H1 (cell line): ENCODE results near the gene CCDC182.

Experiments used
- ATF2 ChIP-seq: IDR thresholded peaks from 2 replicates; pipeline ENCODE4 v1.6.1; 2012; ENCODE audit warnings: low read length, inconsistent platforms
- BACH1 ChIP-seq: IDR thresholded peaks from 2 replicates; pipeline ENCODE4 v1.6.1; 2012; ENCODE audit warnings: low read length, improper control_type of control experiment
- CBX8 ChIP-seq: fragments of 300-800, 300-1000 bp; sonication (generic); IDR thresholded peaks from 2 replicates; pipeline ENCODE4 v1.7.1; 2016; ENCODE audit warnings: low read depth, low read length, borderline replicate concordance
- EZH2 ChIP-seq: fragments of 200-600 bp; sonication (generic); IDR thresholded peaks from 2 replicates; pipeline ENCODE4 v1.7.1; 2012; ENCODE audit warnings: low read depth, mild to moderate bottlenecking, moderate library complexity, low read length, inconsistent platforms; ENCODE audit not compliant: severe bottlenecking
- JUND ChIP-seq: IDR thresholded peaks from 2 replicates; pipeline ENCODE4 v1.6.1; 2011; ENCODE audit warnings: mild to moderate bottlenecking, improper control_type of control experiment, low read length
- KDM5A ChIP-seq: fragments of 200-600 bp; IDR thresholded peaks from 2 replicates; pipeline ENCODE4 v1.7.1; 2012; ENCODE audit warnings: mild to moderate bottlenecking, low read length, inconsistent platforms, mixed read lengths
- PHF8 ChIP-seq: fragments of 200-600 bp; sonication (generic); conservative IDR thresholded peaks from 2 replicates; pipeline ENCODE4 v1.7.1; 2012; ENCODE audit warnings: low read depth, mild to moderate bottlenecking, inconsistent platforms, low read length, moderate library complexity
- POLR2A ChIP-seq, 2 experiments: IDR thresholded peaks; 1 replicate in 1 of 2; 2 replicates in 1 of 2; pipeline ENCODE4 v1.6.1; 2011; ENCODE audit warnings: low read depth in 2 of 2, low read length in 2 of 2, mild to moderate bottlenecking in 2 of 2; ENCODE audit errors: control extremely low read depth in 1 of 2
- SIRT6 ChIP-seq: IDR thresholded peaks from one replicate; pipeline ENCODE4 v1.7.1; 2012; ENCODE audit warnings: low read length, inconsistent platforms
- SP1 ChIP-seq: IDR thresholded peaks from 2 replicates; pipeline ENCODE4 v1.6.1; 2011; ENCODE audit warnings: low read depth, low read length
- TF ChIP-seq, protein P1 (sequence below): IDR thresholded peaks from 2 replicates; pipeline ENCODE4 v1.6.1; 2011; ENCODE audit warnings: low read depth, mild to moderate bottlenecking, low read length; ENCODE audit not compliant: insufficient read depth
- TF ChIP-seq, protein P2 (sequence below), 3 experiments: IDR thresholded peaks; 1 replicate in 2 of 3; 2 replicates in 1 of 3; pipeline versions ENCODE4 v1.5.1 to v1.6.1; 2011; ENCODE audit warnings: low read length in 3 of 3, mild to moderate bottlenecking in 3 of 3, inconsistent platforms in 2 of 3, low read depth in 1 of 3, moderate library complexity in 1 of 3; ENCODE audit not compliant: insufficient read depth in 1 of 3; ENCODE audit errors: control extremely low read depth in 1 of 3

GRCh38 chr17:57706761-57707160 is 38.3 kb downstream of the CCDC182 start:
- TF ChIP-seq POLR2A (IDR thresholded peaks at IDR 0.05; ENCODE audit: control extremely low read depth in 1 of 2, low read depth in 2 of 2, low read length in 2 of 2) (no peak), KDM5A (no peak), SIRT6 (no peak), JUND (no peak), EZH2 (no peak), PHF8 (no peak), ATF2 (no peak), BACH1 (no peak), CBX8 (no peak), SP1 (no peak)
- TF ChIP-seq, protein P1, sequence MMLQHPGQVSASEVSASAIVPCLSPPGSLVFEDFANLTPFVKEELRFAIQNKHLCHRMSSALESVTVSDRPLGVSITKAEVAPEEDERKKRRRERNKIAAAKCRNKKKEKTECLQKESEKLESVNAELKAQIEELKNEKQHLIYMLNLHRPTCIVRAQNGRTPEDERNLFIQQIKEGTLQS: no peak
- TF ChIP-seq, protein P2, sequence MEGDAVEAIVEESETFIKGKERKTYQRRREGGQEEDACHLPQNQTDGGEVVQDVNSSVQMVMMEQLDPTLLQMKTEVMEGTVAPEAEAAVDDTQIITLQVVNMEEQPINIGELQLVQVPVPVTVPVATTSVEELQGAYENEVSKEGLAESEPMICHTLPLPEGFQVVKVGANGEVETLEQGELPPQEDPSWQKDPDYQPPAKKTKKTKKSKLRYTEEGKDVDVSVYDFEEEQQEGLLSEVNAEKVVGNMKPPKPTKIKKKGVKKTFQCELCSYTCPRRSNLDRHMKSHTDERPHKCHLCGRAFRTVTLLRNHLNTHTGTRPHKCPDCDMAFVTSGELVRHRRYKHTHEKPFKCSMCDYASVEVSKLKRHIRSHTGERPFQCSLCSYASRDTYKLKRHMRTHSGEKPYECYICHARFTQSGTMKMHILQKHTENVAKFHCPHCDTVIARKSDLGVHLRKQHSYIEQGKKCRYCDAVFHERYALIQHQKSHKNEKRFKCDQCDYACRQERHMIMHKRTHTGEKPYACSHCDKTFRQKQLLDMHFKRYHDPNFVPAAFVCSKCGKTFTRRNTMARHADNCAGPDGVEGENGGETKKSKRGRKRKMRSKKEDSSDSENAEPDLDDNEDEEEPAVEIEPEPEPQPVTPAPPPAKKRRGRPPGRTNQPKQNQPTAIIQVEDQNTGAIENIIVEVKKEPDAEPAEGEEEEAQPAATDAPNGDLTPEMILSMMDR (IDR thresholded peaks at IDR 0.05; ENCODE audit: control extremely low read depth in 1 of 3, insufficient read depth in 1 of 3, low read depth in 1 of 3, low read length in 3 of 3): no peak
